Pulmonary artery endothelial cell (primary cell): ENCODE results near the gene HYAL2. TPM values are rescaled to one million over a fixed set of nuclear protein-coding genes. Genes with fewer than 3 reads are reported as not detected.
A peak's percentile ranks its signal among the peaks of the same experiment; 100 is the strongest.

ENCODE experiments used
- DNase-seq: peaks from one replicate; pipeline ENCODE4 v3.0.0-alpha.2; 2011; ENCODE audit warnings: low read depth, low spot score
- total RNA-seq: library from RNA; depleted of rRNA; stranded (reverse); fragments of >200 nt; gene quantifications from 2 replicates; pipeline ENCODE4 v1.2.3, GENCODE V29; 2014

Gene HYAL2
- total RNA-seq, 1 donor from 2014 or later: 564 TPM

DNA sequence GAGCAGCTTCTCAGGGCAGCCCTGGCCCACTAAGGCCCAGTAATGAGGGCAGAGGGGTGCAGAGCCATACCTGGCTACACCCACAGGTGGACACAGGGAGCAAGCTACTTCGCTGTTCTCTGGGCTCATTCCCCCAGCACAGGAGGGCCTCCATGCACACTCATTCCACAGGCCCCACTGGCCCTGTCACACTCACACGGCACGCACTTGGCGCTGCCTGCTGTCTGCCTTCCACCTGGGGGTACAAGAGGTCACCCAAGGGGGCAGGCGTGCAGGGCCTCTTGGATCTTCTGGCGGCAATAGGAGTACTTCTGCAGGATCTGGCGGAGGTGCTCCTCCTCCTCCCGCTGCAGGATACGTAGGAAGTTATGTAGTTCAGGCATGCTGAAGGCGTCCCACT is 7.8 kb upstream of the HYAL2 start:
- DNase-seq: no peak

DNA sequence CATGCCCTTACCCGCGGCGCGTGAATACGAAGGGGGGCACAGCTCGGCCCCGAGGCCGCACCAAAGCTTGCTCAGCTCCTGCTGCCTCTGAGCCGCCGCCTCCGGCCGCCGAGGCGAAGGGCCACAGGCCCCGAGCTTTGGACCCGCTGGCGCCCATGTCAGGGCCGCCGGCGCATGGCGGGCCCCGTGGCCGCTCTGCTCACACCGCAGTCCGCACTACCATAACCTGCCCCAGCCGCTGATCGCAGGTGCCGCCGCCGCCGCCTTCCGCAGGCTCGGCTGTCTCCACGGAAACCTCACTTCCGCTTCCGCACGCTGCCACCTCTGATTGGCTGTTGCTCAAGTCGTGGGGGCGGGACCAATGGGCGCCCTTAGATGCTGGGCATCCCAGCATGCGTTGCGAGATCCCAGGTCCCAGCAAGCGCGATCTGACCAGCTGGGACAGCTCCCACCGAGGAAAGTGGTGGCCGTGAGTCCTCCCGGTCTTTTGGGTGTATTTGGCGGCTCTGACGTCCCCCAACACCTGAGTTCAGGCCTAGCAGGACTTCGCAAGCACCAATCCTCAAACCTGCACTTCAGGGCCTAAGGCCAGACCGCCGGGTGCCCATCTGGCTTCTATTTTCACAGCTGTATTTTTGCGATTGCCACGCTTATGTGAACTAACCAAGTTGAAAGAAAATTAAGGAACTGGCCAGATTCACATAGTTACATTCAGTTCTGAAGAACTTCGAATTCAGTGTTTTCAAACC is 5.6 kb upstream of the HYAL2 start, which contains the start of gene TUSC2:
Gene TUSC2 (minus strand): TSS at position 281 of the 749 bp plus-strand sequence. CDS start 124 bp downstream, at position 157.
- DNase-seq: peak; percentile 90

DNA sequence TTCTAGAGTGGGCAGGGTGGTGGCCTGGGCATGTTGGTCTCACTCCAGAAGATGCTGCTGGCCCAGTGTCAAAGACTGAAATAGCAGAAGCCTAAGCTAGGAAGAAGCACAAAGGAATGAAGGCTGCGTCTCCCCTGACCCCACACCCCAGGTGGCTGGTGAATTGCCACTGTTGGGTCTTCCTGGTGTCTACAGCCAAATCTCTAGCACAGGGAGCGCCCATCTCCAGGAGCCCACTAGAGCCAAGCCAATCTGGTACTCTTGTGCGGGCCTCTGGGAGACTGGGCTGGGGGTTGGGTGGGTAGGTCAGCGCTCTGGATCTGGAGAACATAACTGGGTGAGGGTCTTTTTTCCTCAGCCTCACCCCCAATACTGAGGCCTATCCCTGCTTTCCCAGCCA is 4.6 kb upstream of the HYAL2 start:
- DNase-seq: no peak

DNA sequence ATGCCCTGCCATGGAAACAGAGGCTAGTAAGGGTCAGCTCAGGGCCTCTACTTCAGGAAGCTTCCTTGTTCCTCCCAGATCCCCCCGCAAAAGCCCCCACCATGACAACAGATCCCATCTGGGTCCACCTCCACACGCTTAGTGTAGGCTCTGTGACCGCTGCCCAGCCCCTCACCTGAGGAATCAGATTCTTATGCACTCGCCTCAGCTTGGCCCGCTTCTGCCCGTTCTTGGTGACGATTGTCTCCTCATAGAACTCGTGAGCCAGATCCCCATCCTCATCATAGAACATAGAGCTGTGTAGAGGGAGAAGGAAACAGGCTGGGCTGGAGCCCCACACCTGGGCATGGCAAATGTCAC is 3.6 kb upstream of the HYAL2 start:
- no peak for DNase-seq

DNA sequence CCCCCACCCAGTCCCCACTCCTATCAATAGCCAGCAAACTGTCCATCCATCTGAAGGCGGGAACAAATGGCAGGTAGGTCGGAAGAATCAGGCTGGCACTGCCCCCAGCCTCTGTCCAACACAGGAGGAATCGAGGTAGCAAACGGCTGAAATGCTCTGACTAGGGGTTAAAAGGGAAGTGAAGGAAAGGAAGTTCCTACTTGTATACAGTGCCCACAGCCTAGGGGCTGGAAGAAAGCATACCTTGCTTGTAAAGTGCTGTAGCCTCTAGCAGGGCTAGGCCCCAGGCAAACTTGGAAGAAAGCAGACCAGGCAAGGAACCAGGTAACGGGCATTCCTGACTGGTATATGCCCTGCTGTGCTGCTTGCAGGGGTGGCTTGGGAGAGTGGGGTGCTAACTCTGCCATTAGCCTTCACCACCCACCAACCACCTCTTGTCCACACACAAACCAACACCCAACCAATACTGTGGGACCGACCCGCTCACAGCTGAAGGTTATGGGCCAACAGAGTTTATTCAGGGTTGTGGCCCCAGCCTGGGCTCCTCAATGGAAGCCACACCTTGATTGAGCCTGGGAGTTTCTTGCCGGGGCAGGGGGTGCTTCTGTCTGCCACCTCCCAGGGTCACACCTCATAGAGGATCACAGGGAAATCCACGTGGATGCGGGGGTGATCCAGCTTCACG is 3.1 kb upstream of the HYAL2 start:
- no peak for DNase-seq

DNA sequence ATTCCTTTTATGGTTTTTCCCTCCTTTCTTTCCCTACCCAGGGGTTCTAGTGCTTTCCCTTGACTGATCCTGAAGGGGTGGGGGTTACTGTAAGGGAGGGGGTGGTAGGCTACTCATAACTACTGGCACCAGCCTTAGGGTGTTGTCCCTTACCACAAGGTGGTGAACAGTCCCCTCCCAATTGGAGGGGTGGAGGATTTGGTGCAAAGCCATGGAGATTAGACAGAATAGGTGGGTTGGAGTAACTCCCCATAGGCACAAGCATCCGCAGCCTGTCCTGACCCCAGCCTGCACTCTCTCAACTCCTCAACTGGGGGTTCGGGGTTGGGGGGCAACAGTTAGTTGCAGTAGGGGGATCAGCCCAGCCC is 2.6 kb upstream of the HYAL2 start:
- no peak for DNase-seq

DNA sequence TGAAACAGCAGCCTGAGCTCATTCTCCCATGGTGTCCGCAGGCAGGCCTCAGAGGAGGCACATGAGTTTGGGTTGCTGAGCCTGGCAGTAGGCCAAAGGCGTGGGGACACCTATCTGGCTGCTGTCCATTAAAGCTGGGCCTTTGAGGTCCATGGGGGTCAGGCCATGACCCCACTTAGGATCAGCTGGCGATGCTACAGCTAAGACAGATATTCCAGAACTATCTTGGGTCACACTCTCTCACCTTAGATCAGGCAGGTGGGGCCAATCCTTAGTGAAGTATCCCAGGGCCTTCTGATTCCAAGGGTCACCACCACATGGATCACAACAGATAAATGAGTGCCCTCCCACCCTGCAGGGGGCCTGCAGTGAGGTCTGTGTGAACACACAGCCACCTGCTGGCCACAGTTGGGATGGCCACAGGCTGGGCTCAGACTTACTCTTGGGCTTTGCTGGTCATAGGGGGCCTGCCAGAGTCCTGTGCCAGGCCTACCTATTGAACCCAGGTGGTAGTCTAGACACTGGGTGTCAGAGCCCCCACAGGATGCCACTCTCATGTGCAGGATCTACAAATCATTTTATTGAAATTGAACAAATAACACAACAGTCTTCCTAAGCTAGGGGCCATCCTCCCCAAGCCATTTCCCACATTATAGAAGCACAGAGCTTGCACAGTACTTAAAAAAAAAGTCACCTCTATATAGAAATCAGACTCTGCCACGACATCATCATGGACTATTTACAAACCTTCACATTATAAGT is 2.0 kb upstream of the HYAL2 start:
- peak; percentile 52 for DNase-seq

DNA sequence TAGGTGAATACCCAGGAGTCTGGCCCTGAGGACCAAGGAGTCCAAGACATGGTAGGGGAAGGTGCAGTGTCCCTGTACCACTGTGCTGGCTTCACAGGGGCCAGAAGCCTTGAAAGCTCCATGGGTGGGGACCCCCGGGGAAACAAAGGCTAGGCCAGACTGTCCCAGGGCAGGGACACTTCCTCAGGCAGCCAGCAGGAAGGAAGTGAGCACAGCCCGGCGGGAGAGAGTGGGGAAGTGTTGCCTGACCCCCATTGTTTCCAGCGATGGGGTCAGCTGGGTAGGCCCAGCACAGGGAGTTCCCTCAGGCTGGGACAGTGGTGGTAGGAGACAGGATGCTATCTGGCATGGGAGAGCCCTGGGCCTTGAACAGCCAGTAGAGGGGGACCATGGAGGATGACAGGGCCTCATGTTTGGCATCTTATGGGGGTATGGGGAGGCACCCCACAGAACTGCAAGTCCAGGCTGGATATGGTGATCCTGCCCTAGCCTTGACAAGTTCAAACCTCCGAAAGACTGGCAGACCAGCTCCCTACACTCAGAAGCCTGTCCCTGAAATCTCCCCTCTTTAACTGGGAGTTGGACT is 1.2 kb upstream of the HYAL2 start:
- DNase-seq: peak; percentile 73

DNA sequence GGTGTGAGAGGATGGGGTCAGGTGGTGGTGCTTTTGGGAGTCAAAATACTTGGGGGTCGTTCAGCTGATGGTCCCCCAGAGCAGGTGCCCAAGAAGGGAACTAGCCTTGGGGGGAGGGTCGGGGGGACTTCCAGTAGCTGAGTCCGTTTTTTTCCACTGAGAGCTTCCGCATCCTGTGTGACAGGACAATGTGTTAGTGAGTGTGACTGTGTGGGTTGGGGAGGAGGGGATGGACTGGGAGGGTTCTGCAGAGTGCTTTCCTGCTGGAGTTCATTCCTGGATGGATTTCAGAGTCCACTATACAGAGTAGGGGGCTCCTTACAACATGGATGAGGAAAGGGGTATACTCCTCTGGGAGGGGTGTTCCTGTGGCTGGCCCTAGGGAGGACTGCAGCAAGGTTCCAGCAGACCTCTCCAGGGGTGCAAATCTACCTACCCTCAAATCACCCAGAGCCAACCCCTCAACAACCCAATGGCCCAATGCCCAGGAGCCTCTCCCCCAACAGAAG is 601 bp upstream of the HYAL2 start:
- DNase-seq: peak; percentile 59

DNA sequence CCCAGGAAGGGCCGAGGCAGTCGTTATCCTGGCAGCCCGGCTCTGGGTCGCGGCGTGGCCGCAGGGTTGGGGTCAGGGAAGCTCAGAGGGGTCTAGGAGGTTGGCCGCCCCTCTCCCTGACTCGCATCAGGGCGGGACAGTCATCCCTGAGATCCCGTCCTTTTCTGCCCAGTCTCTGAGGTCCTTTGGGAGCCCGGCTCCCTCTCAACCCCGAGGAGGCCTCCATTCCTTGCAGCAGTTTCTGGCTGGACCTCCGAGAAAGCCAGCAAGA is 495 bp downstream of the HYAL2 start:
- DNase-seq: no peak

DNA sequence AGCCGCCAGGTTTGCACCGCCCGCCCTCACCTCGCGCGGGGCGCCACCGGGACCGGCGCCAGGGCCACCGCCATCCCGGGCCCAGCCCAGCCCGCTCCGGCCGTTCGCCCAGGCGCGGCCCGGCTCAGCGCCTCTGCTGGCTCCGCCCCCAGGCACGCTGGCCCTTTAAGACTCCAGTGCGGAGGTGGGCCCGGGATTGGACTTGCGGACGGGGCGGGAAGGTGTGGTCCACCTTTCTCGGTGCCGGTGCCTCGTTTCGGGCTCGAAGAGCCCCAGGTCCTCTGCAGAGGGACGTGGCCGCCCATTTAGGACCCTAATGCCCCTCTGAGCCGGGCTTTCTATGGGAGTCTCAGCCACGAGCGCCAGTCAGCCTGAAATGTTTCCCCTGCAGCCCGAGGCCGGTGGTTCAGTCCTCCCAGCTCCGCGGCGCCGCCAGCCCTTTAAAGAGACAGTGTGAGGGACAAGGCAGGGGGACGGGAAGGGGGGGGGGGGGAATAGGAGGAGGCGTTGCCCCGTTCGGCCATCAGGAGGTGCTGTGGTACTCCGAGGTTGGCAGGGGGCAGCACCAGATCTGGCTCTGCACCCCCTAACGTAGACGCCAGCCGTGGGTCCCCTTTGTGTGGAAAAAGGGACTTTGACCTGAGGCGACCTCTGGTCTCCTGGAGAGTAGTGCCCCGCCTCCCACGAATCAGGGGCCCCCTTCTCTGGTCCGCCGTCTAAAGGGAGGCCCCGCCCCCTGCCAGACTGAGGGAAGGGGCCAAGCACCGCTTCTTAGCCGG is 1.0 kb downstream of the HYAL2 start:
- DNase-seq: peak; percentile 60

DNA sequence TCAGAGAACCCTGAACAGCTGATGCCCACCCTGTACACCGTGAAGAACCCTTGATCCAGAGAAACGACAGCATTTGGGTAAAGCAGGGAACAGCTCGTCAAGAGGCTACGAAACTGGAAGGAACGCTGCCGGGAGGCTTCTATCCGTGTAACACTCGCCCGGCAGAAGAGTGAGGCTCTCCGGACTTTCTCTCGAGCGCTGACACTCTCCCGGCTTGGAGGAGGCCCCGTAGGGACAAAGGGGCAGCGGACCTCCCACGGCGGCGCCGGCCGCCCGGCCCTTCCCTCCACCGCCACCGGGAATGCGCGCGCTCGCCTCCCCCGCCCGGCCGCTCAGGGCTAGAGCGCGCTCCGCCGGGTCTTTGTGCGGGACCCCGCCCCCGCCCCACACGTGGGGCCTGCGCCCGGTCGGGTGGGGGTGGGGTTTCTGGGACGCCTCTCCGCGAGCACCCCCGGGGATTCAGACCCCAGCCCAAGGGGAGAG is 1.7 kb downstream of the HYAL2 start:
- DNase-seq: no peak

DNA sequence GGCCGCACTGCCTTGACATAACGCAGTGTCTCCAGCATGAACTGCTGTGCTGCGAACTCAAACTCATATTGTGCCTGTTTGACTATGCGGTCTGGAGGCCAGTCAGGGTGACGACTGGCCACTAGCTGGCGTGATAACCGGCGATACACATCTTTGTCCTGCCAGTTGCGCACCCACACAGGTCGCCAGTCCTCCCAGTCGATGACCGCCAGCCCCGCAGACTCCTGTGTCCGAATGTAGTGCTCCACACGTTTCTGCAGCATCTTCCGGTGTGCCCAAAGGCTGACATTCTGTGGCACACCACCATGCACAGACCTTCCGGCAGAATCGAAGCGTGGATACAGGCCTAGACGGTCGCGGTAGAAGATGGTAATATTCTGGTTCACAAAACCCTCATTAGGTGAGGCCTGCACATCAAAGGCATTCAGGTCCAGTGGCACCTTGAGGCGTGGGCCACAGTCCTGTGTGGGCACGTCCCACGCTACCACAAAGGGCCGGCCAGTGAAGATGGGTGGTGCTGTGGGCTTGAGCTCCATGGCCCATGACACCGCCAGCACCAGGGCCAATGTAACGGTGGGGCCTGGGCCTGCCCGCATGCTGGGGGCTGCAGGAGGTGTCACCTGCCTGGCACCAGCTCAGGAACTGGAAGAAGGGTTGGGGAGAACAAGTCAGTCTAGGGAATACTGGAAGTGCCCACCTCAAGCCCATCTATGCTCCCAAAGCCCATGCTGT is 2.5 kb downstream of the HYAL2 start:
- DNase-seq: no peak

DNA sequence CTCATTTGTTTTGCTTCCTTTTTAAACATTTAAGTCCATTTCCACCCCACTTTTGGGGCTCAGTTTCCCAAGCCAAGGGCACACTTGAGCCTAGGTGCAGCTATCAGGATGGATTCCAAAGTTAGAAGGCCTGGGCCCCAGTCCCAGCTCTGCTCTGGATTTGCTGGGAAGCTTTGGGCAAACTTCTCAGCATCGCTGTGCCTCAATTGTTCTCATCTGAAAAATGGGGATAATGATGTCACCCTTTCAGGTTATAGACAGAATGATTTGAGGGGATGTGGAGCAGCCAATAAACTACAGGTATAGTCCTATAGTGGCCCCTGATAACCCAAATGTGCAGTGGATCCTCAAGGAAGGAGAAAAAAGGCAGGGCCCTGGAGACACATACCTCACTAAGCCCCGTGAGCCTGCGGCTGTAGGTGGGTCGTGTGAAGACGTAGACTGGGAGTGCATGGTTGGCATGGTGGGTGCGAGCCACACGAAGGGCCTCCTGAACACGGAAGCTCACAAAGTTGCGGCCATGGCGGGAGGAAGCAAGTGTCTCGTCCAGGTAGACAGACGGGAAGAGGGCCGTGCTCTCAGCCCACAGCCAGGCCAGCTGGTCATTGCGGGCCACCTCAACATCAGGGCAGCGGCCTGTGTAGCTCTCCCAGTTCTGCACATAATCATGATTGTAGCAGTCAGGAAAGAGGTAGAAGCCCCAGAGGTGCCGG is 3.2 kb downstream of the HYAL2 start:
- no peak for DNase-seq

DNA sequence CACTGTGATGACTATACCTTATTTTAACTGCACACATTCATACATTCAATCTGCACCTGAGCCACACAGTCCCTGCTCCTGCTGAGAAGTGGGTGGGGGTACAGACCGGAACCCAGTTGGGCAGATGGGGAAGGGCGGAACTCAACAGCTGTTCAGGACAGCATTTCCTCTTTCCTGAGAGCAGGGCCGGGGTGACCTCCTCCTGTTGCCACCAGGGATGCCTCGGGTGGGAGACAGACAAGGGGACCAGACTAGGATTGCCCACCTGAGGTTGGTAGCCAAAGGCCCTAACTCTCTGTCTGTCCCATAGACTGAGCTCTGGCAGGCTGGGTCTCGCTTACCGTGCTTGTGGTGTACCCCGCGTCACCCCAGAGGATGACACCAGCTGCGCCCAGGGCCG is 3.9 kb downstream of the HYAL2 start:
- DNase-seq: no peak

DNA sequence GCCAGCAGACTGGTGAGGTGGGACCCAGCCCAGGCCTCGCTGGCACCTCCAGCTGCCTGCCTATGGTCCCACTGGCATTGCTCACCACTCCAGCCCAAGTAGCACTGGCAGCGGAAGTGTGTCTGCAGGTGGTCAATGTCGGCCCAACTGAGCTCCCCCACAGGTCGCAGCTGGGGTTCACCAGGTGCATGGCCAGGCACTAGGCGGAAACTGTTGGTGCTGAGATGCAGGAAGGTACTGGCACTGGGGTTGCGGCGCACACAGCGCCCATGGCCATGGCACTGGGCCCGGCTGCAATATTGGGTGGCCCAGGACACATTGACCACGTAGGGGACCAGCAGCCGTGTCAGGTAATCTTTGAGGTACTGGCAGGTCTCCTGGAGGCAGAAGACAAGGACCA is 4.4 kb downstream of the HYAL2 start:
- DNase-seq: no peak

DNA sequence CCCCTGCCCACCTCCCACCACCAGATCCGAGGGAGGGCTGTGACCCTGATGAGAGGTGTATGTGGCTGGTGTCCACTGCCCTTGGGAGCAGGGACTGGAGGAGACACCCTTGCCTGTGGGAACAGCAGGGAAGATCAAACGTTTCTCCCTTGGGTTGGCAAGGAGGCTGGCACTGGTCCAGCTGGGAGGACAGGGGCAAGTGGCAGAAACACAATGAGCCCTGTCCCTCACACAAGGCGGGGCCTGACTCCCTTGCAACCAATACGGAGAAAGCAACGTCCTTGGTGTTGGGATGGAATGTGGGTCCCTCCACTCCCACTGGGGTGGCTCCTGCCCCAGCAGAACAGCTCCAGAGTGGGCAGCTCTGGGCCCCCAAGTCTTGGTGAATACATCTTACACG is 5.2 kb downstream of the HYAL2 start:
- DNase-seq: no peak

DNA sequence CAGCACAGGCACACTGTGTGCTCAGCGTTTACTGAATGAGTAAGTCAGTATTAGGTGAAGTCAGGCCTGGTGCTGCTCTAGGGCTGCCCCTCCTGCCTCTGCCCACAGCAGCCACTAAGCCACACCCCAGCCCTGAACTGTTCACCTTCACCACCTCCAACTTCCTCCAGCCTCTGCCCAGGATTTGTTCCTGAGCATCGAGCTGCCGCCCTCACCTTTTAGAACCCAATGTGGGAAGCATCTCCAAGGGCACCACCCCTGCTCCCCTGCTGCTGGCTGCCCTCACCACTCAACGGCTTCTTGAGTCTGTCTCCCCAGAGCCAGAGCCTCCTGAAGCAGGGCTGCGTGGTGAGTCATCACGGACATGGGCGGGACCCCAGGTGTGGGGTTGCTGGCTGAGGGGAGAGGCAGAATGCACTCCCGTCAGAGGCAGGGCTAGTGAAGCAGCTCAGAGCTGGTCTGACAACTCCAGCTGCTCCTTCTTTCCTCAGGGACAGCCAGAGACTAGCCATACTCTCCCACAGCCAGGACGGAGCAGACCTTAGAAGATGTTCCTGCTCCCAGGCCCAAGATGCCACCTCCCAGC is 5.8 kb downstream of the HYAL2 start:
- no peak for DNase-seq

DNA sequence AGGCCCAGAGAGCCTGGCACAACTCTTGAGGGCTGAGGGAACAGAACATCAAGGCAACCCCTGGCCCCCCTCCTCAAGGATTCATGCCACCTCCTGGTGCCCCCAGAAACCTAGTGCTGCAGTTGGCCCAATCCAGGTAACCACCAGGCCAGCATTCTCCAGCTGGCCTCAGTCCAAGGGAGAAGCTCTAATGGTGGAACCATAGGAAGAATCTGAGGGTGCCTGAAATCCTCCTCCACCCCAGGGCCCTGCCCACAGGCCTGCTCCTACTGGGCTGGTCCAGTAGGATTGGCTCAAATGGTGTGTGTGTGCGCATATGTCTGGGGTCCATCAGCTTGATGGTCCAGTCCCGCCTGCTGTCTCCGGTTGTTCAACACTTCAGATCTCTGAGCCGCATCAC is 7.7 kb downstream of the HYAL2 start:
- DNase-seq: no peak

DNA sequence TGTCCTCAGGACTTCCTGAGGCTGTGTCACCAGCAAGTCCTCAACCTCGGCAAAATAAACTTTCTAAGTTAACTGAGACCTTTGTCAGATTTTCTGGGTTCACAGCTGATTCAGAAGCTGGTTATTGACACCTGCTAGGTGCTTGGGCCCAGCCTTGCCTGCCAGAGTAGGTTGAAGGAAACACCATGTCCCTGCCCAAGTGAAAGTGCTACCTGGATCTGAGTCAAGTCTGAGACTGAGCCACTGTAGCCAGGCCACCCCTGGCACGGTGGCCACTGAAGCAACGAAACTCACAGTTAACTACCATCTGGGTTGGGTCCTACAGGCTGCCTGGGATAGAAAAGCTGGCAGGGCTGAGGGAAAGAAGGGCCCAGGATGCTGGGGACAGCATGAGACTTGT is 8.2 kb downstream of the HYAL2 start:
- no peak for DNase-seq
